H1 (cell line): Measurements from ENCODE around the gene SFTPA2. TPM values are rescaled to one million over a fixed set of nuclear protein-coding genes. Genes with fewer than 3 reads are reported as not detected.

Source experiments
- CTCF ChIA-PET: fragments of 300-600 bp; sonication (Branson Sonifier 250); formaldehyde crosslinking; loops from one replicate; lab custom pipeline; 2021; ENCODE audit not compliant: partially characterized antibody; lab: Charles Lee
- POLR2A ChIA-PET: fragments of 300-600 bp; sonication (Branson Sonifier 250); formaldehyde crosslinking; loops from one replicate; lab custom pipeline; 2021; ENCODE audit warnings: inconsistent platforms; ENCODE audit not compliant: partially characterized antibody; lab: Charles Lee
- DNase-seq, 2 experiments: peaks; one replicate each; pipeline versions ENCODE4 v3.0.0 to v3.0.0-alpha.2; 2010 to 2022; ENCODE audit warnings: low spot score in 2 of 2, low read depth in 1 of 2, mixed read lengths in 1 of 2
- FAIRE-seq: peaks from 2 replicates; lab custom pipeline; 2011; peaks lifted over from hg19 to GRCh38; lab: Jason Lieb, UNC
- H2AFZ ChIP-seq: 2 replicates; pipeline ENCODE4 v1.8.1; 2012; ENCODE audit warnings: low read length, inconsistent platforms
- H2AK5ac ChIP-seq: 2 replicates; pipeline ENCODE4 v1.6.1; 2013; ENCODE audit warnings: low read depth, low read length
- H2BK120ac ChIP-seq: replicated peaks from 2 replicates; pipeline ENCODE3; 2013; ENCODE audit warnings: low read depth, low read length, inconsistent platforms
- H2BK12ac ChIP-seq: 2 replicates; pipeline ENCODE4 v1.6.1; 2013; ENCODE audit warnings: low read depth, low read length
- H2BK15ac ChIP-seq: 2 replicates; pipeline ENCODE4 v1.6.1; 2013; ENCODE audit warnings: low read length
- H2BK20ac ChIP-seq: 2 replicates; pipeline ENCODE4 v1.6.1; 2013; ENCODE audit warnings: low read length
- H2BK5ac ChIP-seq: 2 replicates; pipeline ENCODE4 v1.6.1; 2013; ENCODE audit warnings: low read depth, low read length
- H3K14ac ChIP-seq: 2 replicates; pipeline ENCODE4 v1.6.1; 2013; ENCODE audit warnings: inconsistent platforms; ENCODE audit not compliant: insufficient read length
- H3K18ac ChIP-seq: 2 replicates; pipeline ENCODE4 v1.6.1; 2013; ENCODE audit warnings: low read length; ENCODE audit errors: extremely low read depth
- H3K23ac ChIP-seq: 2 replicates; pipeline ENCODE4 v1.6.1; 2013; ENCODE audit warnings: inconsistent platforms; ENCODE audit not compliant: insufficient read length
- H3K23me2 ChIP-seq: 2 replicates; pipeline ENCODE4 v1.6.1; 2013; ENCODE audit warnings: low read depth, low read length
- H3K27ac ChIP-seq: 2 replicates; pipeline ENCODE4 v1.6.1; 2011; ENCODE audit warnings: low read depth, low read length, inconsistent platforms
- H3K27me3 ChIP-seq, 4 experiments: replicated peaks in 1 of 4; 1 replicate in 1 of 4; 2 replicates in 3 of 4; pipeline versions ENCODE4 v1.6.1 to v1.8.1; 2011 to 2013; ENCODE audit warnings: low read length in 3 of 4, mild to moderate bottlenecking in 3 of 4, inconsistent platforms in 2 of 4, mixed read lengths in 2 of 4, moderate library complexity in 1 of 4; ENCODE audit not compliant: control insufficient read depth in 3 of 4, insufficient read depth in 3 of 4; ENCODE audit errors: extremely low read depth in 1 of 4
- H3K36me3 ChIP-seq, 4 experiments: 2 replicates each; pipeline versions ENCODE4 v1.6.1 to v1.8.1; 2011 to 2013; ENCODE audit warnings: mild to moderate bottlenecking in 4 of 4, low read length in 3 of 4, moderate library complexity in 2 of 4, control low read depth in 1 of 4, inconsistent platforms in 1 of 4; ENCODE audit not compliant: insufficient read depth in 4 of 4, control insufficient read depth in 2 of 4
- H3K4ac ChIP-seq: replicated peaks from 2 replicates; pipeline ENCODE3; 2013; ENCODE audit warnings: low read length, low read depth, mixed read lengths, inconsistent platforms; ENCODE audit not compliant: insufficient read length
- H3K4me1 ChIP-seq, 4 experiments: replicated peaks in 1 of 4; 1 replicate in 1 of 4; 2 replicates in 3 of 4; pipeline versions ENCODE4 v1.6.1 to v1.8.1; 2011 to 2013; ENCODE audit warnings: low read length in 3 of 4, inconsistent platforms in 2 of 4, mixed read lengths in 1 of 4; ENCODE audit not compliant: insufficient read depth in 4 of 4, control insufficient read depth in 3 of 4
- H3K4me2 ChIP-seq, 2 experiments: 2 replicates each; pipeline versions ENCODE4 v1.6.1 to v1.8.1; 2011 to 2013; ENCODE audit warnings: low read depth in 2 of 2, low read length in 2 of 2, control low read depth in 1 of 2, inconsistent platforms in 1 of 2, mild to moderate bottlenecking in 1 of 2; ENCODE audit not compliant: insufficient read depth in 1 of 2
- H3K4me3 ChIP-seq, 4 experiments: fragments of 200-600, 300-600 bp in 1 of 4; sonication (generic), shearing (Covaris generic), sonication (Bioruptor Twin) in 1 of 4; 2 replicates each; pipeline versions ENCODE4 v1.5.1 to v1.8.1; 2011 to 2016; ENCODE audit warnings: low read length in 4 of 4, low read depth in 3 of 4, control low read depth in 2 of 4, inconsistent platforms in 2 of 4, mild to moderate bottlenecking in 2 of 4, mixed read lengths in 1 of 4, moderate library complexity in 1 of 4; ENCODE audit not compliant: insufficient read depth in 2 of 4; ENCODE audit errors: extremely low read depth in 1 of 4
- H3K56ac ChIP-seq: replicated peaks from 2 replicates; pipeline ENCODE3; 2013; ENCODE audit warnings: low read depth, mild to moderate bottlenecking, mixed read lengths, low read length, inconsistent platforms; ENCODE audit not compliant: insufficient read length
- H3K79me1 ChIP-seq: 2 replicates; pipeline ENCODE4 v1.6.1; 2013; ENCODE audit warnings: low read depth, low read length, control low read depth
- H3K79me2 ChIP-seq, 2 experiments: 2 replicates each; pipeline versions ENCODE4 v1.6.1 to v1.8.1; 2012 to 2013; ENCODE audit warnings: low read length in 2 of 2, mild to moderate bottlenecking in 2 of 2, inconsistent platforms in 1 of 2; ENCODE audit not compliant: insufficient read depth in 2 of 2, control insufficient read depth in 1 of 2
- H3K9ac ChIP-seq, 4 experiments: replicated peaks in 1 of 4; 1 replicate in 1 of 4; 2 replicates in 3 of 4; pipeline versions ENCODE4 v1.6.1 to v1.8.1; 2011 to 2013; ENCODE audit warnings: low read depth in 3 of 4, low read length in 3 of 4, control low read depth in 2 of 4, mild to moderate bottlenecking in 2 of 4, moderate library complexity in 2 of 4, inconsistent platforms in 1 of 4; ENCODE audit errors: extremely low read depth in 1 of 4
- H3K9me3 ChIP-seq, 2 experiments: 2 replicates each; pipeline versions ENCODE4 v1.6.1 to v1.8.1; 2012 to 2013; ENCODE audit warnings: mild to moderate bottlenecking in 2 of 2, moderate library complexity in 2 of 2, control low read depth in 1 of 2, inconsistent platforms in 1 of 2, low read depth in 1 of 2, low read length in 1 of 2, mixed read lengths in 1 of 2; ENCODE audit not compliant: insufficient read depth in 2 of 2
- H4K20me1 ChIP-seq, 2 experiments: replicated peaks in 1 of 2; 2 replicates each; pipeline versions ENCODE3 to v1.8.1; 2011 to 2013; ENCODE audit warnings: inconsistent platforms in 2 of 2, low read length in 2 of 2, mild to moderate bottlenecking in 1 of 2; ENCODE audit not compliant: insufficient read depth in 2 of 2, control insufficient read depth in 1 of 2
- H4K5ac ChIP-seq: 2 replicates; pipeline ENCODE4 v1.6.1; 2013; ENCODE audit warnings: low read length, low read depth, mixed read lengths, inconsistent platforms; ENCODE audit not compliant: insufficient read length
- H4K8ac ChIP-seq: 2 replicates; pipeline ENCODE4 v1.8.0; 2013; ENCODE audit warnings: mild to moderate bottlenecking, moderate library complexity, low read length, inconsistent platforms; ENCODE audit not compliant: insufficient read depth; ENCODE audit errors: extremely low read depth
- H4K91ac ChIP-seq: replicated peaks from 2 replicates; pipeline ENCODE3; 2013; ENCODE audit warnings: low read length, mixed read lengths, inconsistent platforms; ENCODE audit not compliant: insufficient read length
- CHD2 ChIP-seq: IDR thresholded peaks from 2 replicates; pipeline ENCODE4 v1.6.1; 2012; ENCODE audit warnings: low read length, improper control_type of control experiment
- FOSL1 ChIP-seq: IDR thresholded peaks from 2 replicates; pipeline ENCODE4 v1.6.1; 2011; ENCODE audit warnings: mild to moderate bottlenecking, low read depth, low read length, moderate library complexity; ENCODE audit not compliant: insufficient read depth
- POLR2A ChIP-seq, 2 experiments: IDR thresholded peaks; 1 replicate in 1 of 2; 2 replicates in 1 of 2; pipeline ENCODE4 v1.6.1; 2011; ENCODE audit warnings: low read depth in 2 of 2, low read length in 2 of 2, mild to moderate bottlenecking in 2 of 2; ENCODE audit errors: control extremely low read depth in 1 of 2
- POLR2AphosphoS5 ChIP-seq: IDR thresholded peaks from 2 replicates; pipeline ENCODE4 v1.6.1; 2011; ENCODE audit warnings: low read depth, low read length
- SP1 ChIP-seq: IDR thresholded peaks from 2 replicates; pipeline ENCODE4 v1.6.1; 2011; ENCODE audit warnings: low read depth, low read length
- SP2 ChIP-seq: IDR thresholded peaks from 2 replicates; pipeline ENCODE4 v1.6.1; 2012; ENCODE audit warnings: mild to moderate bottlenecking, low read length, inconsistent platforms
- SP4 ChIP-seq: IDR thresholded peaks from 2 replicates; pipeline ENCODE4 v1.6.1; 2012; ENCODE audit warnings: low read length, inconsistent platforms
- ZNF274 ChIP-seq: IDR thresholded peaks from 2 replicates; pipeline ENCODE4 v1.7.0; 2012; ENCODE audit warnings: low read length, borderline replicate concordance; ENCODE audit errors: extremely low read depth
- WGBS, 2 experiments: shearing (Covaris generic) in 1 of 2; methylation state at CpG; one replicate each; pipeline versions ENCODE4 v1.1.6 to v1.1.7; 2013 to 2015; ENCODE audit warnings: low lambda C conversion rate in 2 of 2, mixed read lengths in 2 of 2, inconsistent platforms in 1 of 2, low coverage in 1 of 2, missing lambda C conversion rate in 1 of 2; ENCODE audit not compliant: insufficient replicate concordance in 2 of 2, insufficient coverage in 1 of 2, insufficient read length in 1 of 2; ENCODE audit errors: extremely low coverage in 1 of 2, missing lambda C conversion rate in 1 of 2; 5-methylcytosine and 5-hydroxymethylcytosine counted together
- polyA plus RNA-seq, 7 experiments: library from polyadenylated mRNA; depleted of rRNA in 3 of 7; stranded (reverse) in 5 of 7; unstranded in 2 of 7; fragments of >200 nt in 5 of 7; fragments of 200-250 nt in 2 of 7; gene quantifications; 1 replicate in 5 of 7; 2 replicates in 1 of 7; 4 replicates in 1 of 7; pipeline versions ENCODE4 v1.2.1 to v1.2.3, GENCODE V29; 2011 to 2013; ENCODE audit warnings: missing spikeins in 2 of 7, mixed read lengths in 2 of 7
- total RNA-seq: library from RNA; stranded (reverse); fragmentation: NEBNext Ultra II Directional; extraction: Animal tissue kit (Norgen Biotek cat#: 25700); gene quantifications from 2 replicates; pipeline ENCODE4 v1.2.1, GENCODE V29; 2021
- TF ChIP-seq, protein P1 (sequence below): IDR thresholded peaks from 2 replicates; pipeline ENCODE4 v1.6.1; 2012; ENCODE audit warnings: inconsistent platforms

The SFTPA2 gene
- total and polyA plus RNA-seq, 2 of the 8 experiments (the other 6 are each of a cell fraction or from before 2014, with no cell fraction given), result not detected

DNA sequence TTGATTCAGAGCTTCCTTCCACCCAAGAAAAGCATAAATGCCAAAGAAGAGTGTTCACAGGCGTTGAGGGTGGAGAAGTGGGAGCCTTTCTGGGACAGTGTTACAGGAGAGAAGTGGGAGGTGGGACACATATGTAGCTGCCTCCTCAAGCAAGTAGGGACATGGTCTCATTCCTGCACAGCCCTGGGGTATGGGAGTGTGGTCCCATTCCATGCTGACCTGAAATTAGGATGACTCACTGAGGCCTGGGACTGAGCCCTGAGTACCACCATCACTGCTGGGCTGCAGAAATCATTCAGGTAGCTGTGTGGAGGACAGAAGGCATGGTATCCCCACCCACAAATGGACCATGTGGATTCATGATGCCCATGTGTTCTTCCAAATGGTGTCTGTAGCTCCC lies 33.2 kb upstream of the SFTPA2 start:
- ChIA-PET CTCF (interaction anchor here (1.4 to 2.5 kb wide), 2 partner anchors 9 to 15 kb away, joined by 4 to 10 read pairs; no protein-coding TSS in a partner anchor), POLR2A (no interaction called here)
- Histone ChIP-seq H3K4me1 (no peaks in the 10 kb centered on the region), H3K4me2 (no peak overlapping the region), H3K4me3 (no peak overlapping the region), H4K20me1 (no peaks in the 10 kb centered on the region), H4K5ac (no peak overlapping the region), H3K23me2 (no peaks in the 10 kb centered on the region), H3K23ac (no peak overlapping the region), H4K91ac (no peak overlapping the region), H3K79me1 (no peaks in the 10 kb centered on the region), H3K14ac (no peak overlapping the region), H3K27me3 (no peaks in the 10 kb centered on the region), H3K79me2 (no peaks in the 10 kb centered on the region), H3K36me3 (peaks cover 0 to 4% (median under 1%) of the 10 kb centered on the region in 4 experiments; a peak in 3 of 8 replicates), H2BK120ac (no peak overlapping the region), H3K9ac (no peak overlapping the region), H3K18ac (no peak overlapping the region), H2BK12ac (no peak overlapping the region), H3K4ac (no peak overlapping the region), H3K56ac (no peak overlapping the region), H2AFZ (no peak overlapping the region), H4K8ac (no peak overlapping the region), H2BK15ac (no peak overlapping the region), H3K9me3 (peaks cover 11 to 16% of the 10 kb centered on the region in 2 experiments), H2AK5ac (no peak overlapping the region), H2BK5ac (no peak overlapping the region), H2BK20ac (no peak overlapping the region), H3K27ac (no peak overlapping the region; the same call in 1 of the 2 replicates)
- WGBS, 2 experiments, result 93% methylated on average over 1 of the region's 1 CpG; no CpG with 5 or more reads in 1 of the 2 experiments
- no peak for DNase-seq
- TF ChIP-seq SP1, result no peak
- TF ChIP-seq SP4, result no peak
- no peak for TF ChIP-seq FOSL1
- TF ChIP-seq POLR2AphosphoS5, result no peak
- no peak for TF ChIP-seq POLR2A (IDR thresholded peaks at IDR 0.05; ENCODE audit: control extremely low read depth in 1 of 2, low read depth in 2 of 2, low read length in 2 of 2)
- no peak for TF ChIP-seq CHD2
- TF ChIP-seq, protein P1, sequence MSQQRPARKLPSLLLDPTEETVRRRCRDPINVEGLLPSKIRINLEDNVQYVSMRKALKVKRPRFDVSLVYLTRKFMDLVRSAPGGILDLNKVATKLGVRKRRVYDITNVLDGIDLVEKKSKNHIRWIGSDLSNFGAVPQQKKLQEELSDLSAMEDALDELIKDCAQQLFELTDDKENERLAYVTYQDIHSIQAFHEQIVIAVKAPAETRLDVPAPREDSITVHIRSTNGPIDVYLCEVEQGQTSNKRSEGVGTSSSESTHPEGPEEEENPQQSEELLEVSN, result no peak
- TF ChIP-seq SP2, result no peak
- no peak for TF ChIP-seq ZNF274
- no peak for FAIRE-seq
